GM19025 (cell line): ENCODE results near the gene FCHSD1.

Source experiments
- ATAC-seq: cut with Tn5 transposase; IDR thresholded peaks from one replicate; pipeline ENCODE4 v1.9.1; 2021; ENCODE audit warnings: mild to moderate bottlenecking, low read depth, moderate library complexity; ENCODE audit not compliant: unreplicated experiment

Gene FCHSD1

GRCh38 chr5:141646026-141646425 lies 5.2 kb downstream of the FCHSD1 start:
- ATAC-seq, result no peak

GRCh38 chr5:141641634-141642267 lies 9.5 kb downstream of the FCHSD1 start:
- ATAC-seq, result peak; percentile 42

- ATAC-seq, result no peak
Observed at GRCh38 chr5:141640698-141641097, 10.5 kb downstream of the FCHSD1 start.

- no peak for ATAC-seq
Observed at GRCh38 chr5:141640051-141640415, 11.2 kb downstream of the FCHSD1 start.

GRCh38 chr5:141639357-141640050 lies 11.7 kb downstream of the FCHSD1 start:
- ATAC-seq, result no peak

GRCh38 chr5:141638771-141639170 lies 12.4 kb downstream of the FCHSD1 start:
- no peak for ATAC-seq

GRCh38 chr5:141637767-141638419 lies 13.3 kb downstream of the FCHSD1 start:
- no peak for ATAC-seq

GRCh38 chr5:141637123-141637766 lies 14.0 kb downstream of the FCHSD1 start:
- ATAC-seq, result peak; percentile 19

GRCh38 chr5:141636413-141637122 lies 14.7 kb downstream of the FCHSD1 start, which contains the start of the genes HDAC3 and RELL2:
Gene HDAC3, minus strand, starts transcription at chr5:141636849. Its CDS starts 59 bp downstream, at chr5:141636790.
Gene RELL2, plus strand, starts transcription at chr5:141636997. Its CDS starts 1,229 bp downstream, at chr5:141638226.
- ATAC-seq, result peak; percentile 73

GRCh38 chr5:141636106-141636412 lies 15.2 kb downstream of the FCHSD1 start:
- no peak for ATAC-seq

- ATAC-seq, result no peak
Observed at GRCh38 chr5:141635646-141636045, 15.6 kb downstream of the FCHSD1 start.

GRCh38 chr5:141634720-141635119 lies 16.5 kb downstream of the FCHSD1 start:
- no peak for ATAC-seq

GRCh38 chr5:141633871-141634561 lies 17.2 kb downstream of the FCHSD1 start:
- ATAC-seq, result peak; percentile 49

- no peak for ATAC-seq
Observed at GRCh38 chr5:141632650-141633049, 18.6 kb downstream of the FCHSD1 start.

GRCh38 chr5:141630570-141631140 lies 20.6 kb downstream of the FCHSD1 start:
- ATAC-seq, result no peak

- no peak for ATAC-seq
Observed at GRCh38 chr5:141628175-141628788, 22.9 kb downstream of the FCHSD1 start.

GRCh38 chr5:141623611-141624010 lies 27.6 kb downstream of the FCHSD1 start:
- no peak for ATAC-seq

- peak; percentile 33 for ATAC-seq
Observed at GRCh38 chr5:141623186-141623585, 28.0 kb downstream of the FCHSD1 start.
